DND-41 (cell line): ENCODE measurements around the gene ZC3H13.

Source experiments
- ATAC-seq: fragments of 200-7000 bp; cut with Tn5 transposase; 3 replicates; pipeline ENCODE4 v1.9.1; 2021; ENCODE audit warnings: low read depth; ENCODE audit not compliant: insufficient read depth
- DNase-seq: peaks from one replicate; pipeline ENCODE4 v3.0.0-alpha.2; 2020
- H2AFZ ChIP-seq: 2 replicates; pipeline ENCODE4 v1.6.0; 2012; ENCODE audit warnings: low read depth, low read length
- H3K27ac ChIP-seq: 2 replicates; pipeline ENCODE4 v1.5.1; 2012; ENCODE audit warnings: low read length, inconsistent platforms
- H3K27me3 ChIP-seq: fragments of 200-600 bp; sonication (generic); 2 replicates; pipeline ENCODE4 v1.6.0; 2012; ENCODE audit warnings: low read length, mild to moderate bottlenecking, inconsistent platforms; ENCODE audit not compliant: insufficient read depth, poor library complexity
- H3K36me3 ChIP-seq: 2 replicates; pipeline ENCODE4 v1.5.1; 2012; ENCODE audit warnings: low read length, inconsistent platforms; ENCODE audit not compliant: insufficient read depth
- H3K4me1 ChIP-seq: 2 replicates; pipeline ENCODE4 v1.5.1; 2012; ENCODE audit warnings: mild to moderate bottlenecking, low read length; ENCODE audit not compliant: insufficient read depth
- H3K4me2 ChIP-seq: 2 replicates; pipeline ENCODE4 v1.6.0; 2012; ENCODE audit warnings: mild to moderate bottlenecking, moderate library complexity, low read length, inconsistent platforms; ENCODE audit not compliant: insufficient read depth
- H3K4me3 ChIP-seq, 2 experiments: fragments of 200-600 bp in 1 of 2; shearing (Covaris generic) in 1 of 2; 2 replicates each; pipeline ENCODE4 v1.5.1; 2012 to 2016; ENCODE audit warnings: inconsistent platforms in 2 of 2, low read length in 2 of 2, mild to moderate bottlenecking in 2 of 2, low read depth in 1 of 2, moderate library complexity in 1 of 2
- H3K79me2 ChIP-seq: 2 replicates; pipeline ENCODE4 v1.6.0; 2012; ENCODE audit warnings: low read length, inconsistent platforms; ENCODE audit not compliant: insufficient read depth
- H3K9ac ChIP-seq: 2 replicates; pipeline ENCODE4 v1.6.0; 2012; ENCODE audit warnings: low read depth, mild to moderate bottlenecking, inconsistent platforms, low read length, moderate library complexity
- H3K9me3 ChIP-seq: 2 replicates; pipeline ENCODE4 v1.5.1; 2012; ENCODE audit warnings: low read length, moderate library complexity, mild to moderate bottlenecking, inconsistent platforms; ENCODE audit not compliant: insufficient read depth, severe bottlenecking
- H4K20me1 ChIP-seq: 2 replicates; pipeline ENCODE4 v1.6.0; 2012; ENCODE audit warnings: low read length; ENCODE audit not compliant: insufficient read depth
- CTCF ChIP-seq: IDR thresholded peaks from 2 replicates; pipeline ENCODE4 v1.5.1; 2012; ENCODE audit warnings: borderline replicate concordance, low read length, moderate library complexity, mild to moderate bottlenecking; ENCODE audit not compliant: poor library complexity, severe bottlenecking; ENCODE audit errors: extremely low read depth
- EZH2 ChIP-seq: IDR thresholded peaks from 3 replicates; pipeline ENCODE4 v1.6.1; 2012; ENCODE audit warnings: borderline replicate concordance, low read depth, mild to moderate bottlenecking, moderate library complexity, low read length, inconsistent platforms; ENCODE audit not compliant: severe bottlenecking

ZC3H13 gene

GRCh38 chr13:46058268-46058667 lies 5.7 kb upstream of the ZC3H13 start:
- Histone ChIP-seq H3K4me3 (no peak overlapping the region), H3K79me2 (peaks cover 8% of the 10 kb centered on the region), H3K4me1 (peaks cover 15% of the 10 kb centered on the region), H4K20me1 (no peaks in the 10 kb centered on the region), H3K9ac (no peak overlapping the region), H2AFZ (no peak overlapping the region), H3K4me2 (no peak overlapping the region), H3K27me3 (no peaks in the 10 kb centered on the region), H3K36me3 (no peaks in the 10 kb centered on the region), H3K9me3 (no peaks in the 10 kb centered on the region), H3K27ac (no peak overlapping the region)
- DNase-seq (no peak), ATAC-seq (no peak)
- TF ChIP-seq CTCF: no peak
- no peak for TF ChIP-seq EZH2

GRCh38 chr13:46057256-46058015 lies 4.9 kb upstream of the ZC3H13 start:
- Histone ChIP-seq H3K9me3 (no peaks in the 10 kb centered on the region), H4K20me1 (no peaks in the 10 kb centered on the region), H3K4me3 (no peak overlapping the region), H3K36me3 (no peaks in the 10 kb centered on the region), H3K9ac (no peak overlapping the region), H3K4me1 (peaks cover 18% of the 10 kb centered on the region), H3K4me2 (no peak overlapping the region), H3K27ac (no peak overlapping the region), H3K79me2 (peaks cover 15% of the 10 kb centered on the region), H3K27me3 (no peaks in the 10 kb centered on the region), H2AFZ (no peak overlapping the region)
- TF ChIP-seq CTCF: no peak
- no peak for TF ChIP-seq EZH2
- DNase-seq (no peak), ATAC-seq (no peak)

DNA sequence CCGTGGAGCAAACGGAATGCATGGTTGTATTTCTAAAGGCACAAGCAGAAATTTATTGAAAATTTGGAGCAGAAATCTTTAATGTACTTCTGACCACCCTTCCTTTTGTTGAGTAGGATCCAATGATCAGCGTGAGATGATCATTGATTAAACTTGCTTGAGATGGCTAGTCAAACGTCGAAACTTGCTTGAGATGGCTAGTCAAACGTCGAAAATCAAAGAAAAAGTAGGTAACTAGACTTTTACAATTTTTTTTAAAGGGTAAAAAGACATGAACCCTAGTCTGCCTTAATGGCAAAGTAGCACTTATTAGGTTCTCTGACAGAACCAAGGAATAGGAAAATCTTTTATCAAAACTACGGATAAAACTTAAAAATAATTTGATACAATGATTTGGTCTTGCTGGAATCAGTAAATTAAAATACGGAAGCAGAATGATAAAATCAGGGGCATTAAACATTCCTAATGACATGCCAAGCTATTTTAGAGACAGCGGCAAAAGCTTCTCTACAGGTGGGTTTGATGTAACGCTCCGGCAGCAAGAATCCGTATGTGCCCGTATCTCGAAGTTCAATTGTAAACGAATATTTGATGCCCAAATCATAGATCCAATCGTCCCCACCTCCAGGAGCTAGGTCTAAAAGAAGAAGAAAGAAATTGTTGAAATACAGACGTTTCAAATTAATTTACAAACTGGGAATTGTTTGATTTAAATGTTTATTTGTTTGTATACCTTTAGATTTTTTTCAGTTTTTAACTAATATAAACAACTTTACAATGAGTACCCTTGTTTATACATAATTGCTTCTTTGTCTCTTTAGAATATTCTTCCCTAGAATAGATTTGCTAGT lies 841 bp upstream of the ZC3H13 start:
- Histone ChIP-seq H3K79me2 (peaks cover 56% of the 10 kb centered on the region), H3K4me2 (peak overlapping the region; percentile 68), H3K27me3 (no peaks in the 10 kb centered on the region), H3K9me3 (no peaks in the 10 kb centered on the region), H3K36me3 (no peaks in the 10 kb centered on the region), H3K4me3 (peak overlapping the region; percentile 66 to 96), H3K4me1 (peaks cover 49% of the 10 kb centered on the region), H4K20me1 (peaks cover 11% of the 10 kb centered on the region; the same call in 1 of the 2 replicates), H3K9ac (peak overlapping the region; percentile 93), H3K27ac (peak overlapping the region; percentile 87), H2AFZ (peak overlapping the region; percentile 85)
- DNase-seq (no peak), ATAC-seq (no peak)
- TF ChIP-seq CTCF (no peak), EZH2 (no peak)
